ENCODE data around the gene MTHFD2L.
"Not testable (repeated sequence)": the region's sequence is repeated elsewhere in the genome, so short reads cannot be mapped to it uniquely, and the experiment has no call there.

Gene MTHFD2L

GRCh38 chr4:74157561-74158465, at the start of gene MTHFD2L:
TSS of gene MTHFD2L (plus strand) at chr4:74158118. CDS start at chr4:74158139, 21 bp downstream.
- peak; percentile 84 for DNase-seq

- DNase-seq: no peak
Observed at GRCh38 chr4:74108457-74109115, 49.3 kb upstream of the MTHFD2L start.

GRCh38 chr4:74109116-74109869, 48.6 kb upstream of the MTHFD2L start:
- no peak for DNase-seq

- DNase-seq: no peak
Observed at GRCh38 chr4:74109870-74110605, 47.9 kb upstream of the MTHFD2L start.

- no peak for DNase-seq
Observed at GRCh38 chr4:74110670-74111069, 47.2 kb upstream of the MTHFD2L start.

- no peak for DNase-seq
Observed at GRCh38 chr4:74111306-74111975, 46.5 kb upstream of the MTHFD2L start.

- DNase-seq: no peak
Observed at GRCh38 chr4:74111990-74112389, 45.9 kb upstream of the MTHFD2L start.

- no peak for DNase-seq
Observed at GRCh38 chr4:74112399-74113105, 45.4 kb upstream of the MTHFD2L start.

- DNase-seq: no peak
Observed at GRCh38 chr4:74114234-74114633, 43.7 kb upstream of the MTHFD2L start.

- peak; percentile 35 for DNase-seq
Observed at GRCh38 chr4:74117024-74117534, 40.8 kb upstream of the MTHFD2L start.

GRCh38 chr4:74118600-74119338, 39.1 kb upstream of the MTHFD2L start:
- no peak for DNase-seq

- no peak for DNase-seq
Observed at GRCh38 chr4:74120086-74120485, 37.8 kb upstream of the MTHFD2L start.

GRCh38 chr4:74121643-74122579, 36.0 kb upstream of the MTHFD2L start:
- DNase-seq: no peak

- DNase-seq: peak; percentile 96
Observed at GRCh38 chr4:74123065-74123728, 34.7 kb upstream of the MTHFD2L start.

- DNase-seq: no peak
Observed at GRCh38 chr4:74125029-74125428, 32.9 kb upstream of the MTHFD2L start.

GRCh38 chr4:74127745-74128144, 30.2 kb upstream of the MTHFD2L start:
- no peak for DNase-seq

- DNase-seq: not testable (repeated sequence)
Observed at GRCh38 chr4:74130843-74131242, 27.1 kb upstream of the MTHFD2L start.

- DNase-seq: not testable (repeated sequence)
Observed at GRCh38 chr4:74132188-74132587, 25.7 kb upstream of the MTHFD2L start.

- no peak for DNase-seq
Observed at GRCh38 chr4:74132944-74133343, 25.0 kb upstream of the MTHFD2L start.
